DLD1 (cell line): ENCODE results near the gene CUX1.

Experiments used
- in situ Hi-C: cut with HindIII; loops from 2 replicates; pipeline ENCODE4 v1.10.0; 2017; ENCODE audit warnings: low sequenced_read_pairs

Gene CUX1

GRCh38 chr7:102089175-102090098 is 272.0 kb downstream of the CUX1 start:
- in situ Hi-C loops: no loop called here

DNA sequence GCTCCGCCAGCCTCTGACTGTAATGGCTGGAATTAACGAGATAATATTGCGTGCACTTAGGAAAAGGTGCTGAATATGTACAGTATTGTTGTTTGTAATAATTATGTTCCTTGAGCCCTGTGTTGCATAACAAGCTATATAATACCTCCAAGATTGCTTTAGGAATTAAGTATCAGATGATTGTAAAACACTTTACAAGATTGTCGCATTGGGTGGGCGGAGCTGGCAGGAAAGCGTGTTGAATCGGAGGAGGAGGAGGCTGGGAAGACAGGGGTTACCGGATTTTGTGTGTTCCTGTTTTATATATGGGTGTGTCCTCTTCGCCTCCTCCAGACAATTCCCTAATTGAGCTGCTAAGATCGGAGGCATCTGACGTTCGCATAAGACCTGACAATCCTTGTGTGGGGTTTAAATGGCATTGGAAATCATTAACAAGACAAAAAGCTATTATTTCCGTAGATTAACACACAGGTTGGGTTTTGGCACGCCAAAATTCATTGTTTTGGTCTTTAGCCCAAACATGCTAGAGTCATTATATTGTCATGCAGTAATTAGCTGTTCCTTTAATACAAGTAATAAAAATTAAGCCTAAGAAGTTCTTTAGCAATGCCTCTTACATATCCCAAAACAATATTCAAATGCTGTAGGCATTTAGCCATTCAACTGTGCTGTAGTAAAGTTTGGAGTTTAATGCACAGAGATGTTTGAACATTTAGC is 276.3 kb downstream of the CUX1 start:
- in situ Hi-C loops: no loop called here

DNA sequence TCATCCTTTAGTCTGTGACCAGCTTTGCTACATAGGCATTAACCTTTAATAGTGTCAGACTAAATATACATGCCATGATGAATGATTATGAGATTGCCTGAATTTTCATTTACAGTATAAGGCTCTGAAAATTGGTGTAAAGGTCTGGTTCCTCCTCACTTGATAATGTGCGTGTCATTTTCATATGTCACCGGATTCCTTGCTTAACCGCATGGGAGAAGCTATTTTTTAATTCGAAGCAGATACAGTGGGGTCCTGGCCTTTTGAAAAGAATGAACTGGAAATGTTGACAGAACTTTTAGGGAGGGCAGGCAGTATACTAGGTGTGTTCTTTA is 276.9 kb downstream of the CUX1 start:
- in situ Hi-C loops: no loop called here

DNA sequence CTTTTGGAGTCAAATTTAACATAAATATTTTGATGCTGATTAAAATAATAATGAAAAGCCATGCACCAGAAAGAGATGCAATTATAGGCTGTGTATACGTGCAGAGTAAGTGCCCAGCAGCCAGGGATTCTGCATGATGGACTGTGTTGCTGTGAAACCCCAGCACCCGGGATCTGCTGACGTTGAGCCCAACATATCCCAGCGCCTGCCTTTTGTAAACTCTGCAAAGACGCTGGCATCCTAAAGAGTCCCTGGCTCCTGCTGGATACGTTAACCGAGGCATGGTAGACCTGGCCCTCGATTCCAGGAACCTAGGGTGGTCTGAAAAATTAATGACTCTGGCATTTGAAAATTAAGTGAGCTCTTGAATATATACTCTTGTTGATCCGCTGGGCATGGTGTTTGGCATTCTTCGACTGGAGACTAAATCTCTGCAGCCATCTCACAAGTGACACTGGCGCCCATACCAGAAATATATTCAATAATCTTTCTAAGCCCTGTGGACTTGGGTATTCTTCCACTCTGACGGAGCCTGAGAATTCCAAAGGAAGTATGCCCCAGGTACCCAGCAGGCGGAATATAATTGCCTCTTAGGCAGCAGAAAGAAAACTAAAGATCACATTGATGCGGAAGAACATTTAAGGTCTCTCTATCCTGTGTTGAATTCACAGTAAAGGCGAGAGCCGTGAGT is 278.0 kb downstream of the CUX1 start:
- in situ Hi-C loops: no loop called here

DNA sequence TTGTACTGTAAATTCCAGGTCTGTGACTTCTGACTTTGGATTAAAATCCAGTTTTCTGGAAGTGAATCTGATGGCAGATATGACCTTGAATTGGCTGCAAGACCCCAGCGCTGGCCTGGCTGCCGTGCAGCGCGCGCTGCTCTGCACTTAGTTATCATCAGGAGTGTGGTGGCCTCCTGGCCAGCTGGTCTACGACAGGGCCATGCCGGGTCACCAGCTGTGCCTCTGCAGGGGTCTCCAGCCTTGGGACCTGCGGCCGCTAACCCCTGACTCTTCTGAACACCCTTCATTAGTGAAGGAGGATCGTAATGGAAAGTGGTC is 278.5 kb downstream of the CUX1 start:
- in situ Hi-C loops: no loop called here

DNA sequence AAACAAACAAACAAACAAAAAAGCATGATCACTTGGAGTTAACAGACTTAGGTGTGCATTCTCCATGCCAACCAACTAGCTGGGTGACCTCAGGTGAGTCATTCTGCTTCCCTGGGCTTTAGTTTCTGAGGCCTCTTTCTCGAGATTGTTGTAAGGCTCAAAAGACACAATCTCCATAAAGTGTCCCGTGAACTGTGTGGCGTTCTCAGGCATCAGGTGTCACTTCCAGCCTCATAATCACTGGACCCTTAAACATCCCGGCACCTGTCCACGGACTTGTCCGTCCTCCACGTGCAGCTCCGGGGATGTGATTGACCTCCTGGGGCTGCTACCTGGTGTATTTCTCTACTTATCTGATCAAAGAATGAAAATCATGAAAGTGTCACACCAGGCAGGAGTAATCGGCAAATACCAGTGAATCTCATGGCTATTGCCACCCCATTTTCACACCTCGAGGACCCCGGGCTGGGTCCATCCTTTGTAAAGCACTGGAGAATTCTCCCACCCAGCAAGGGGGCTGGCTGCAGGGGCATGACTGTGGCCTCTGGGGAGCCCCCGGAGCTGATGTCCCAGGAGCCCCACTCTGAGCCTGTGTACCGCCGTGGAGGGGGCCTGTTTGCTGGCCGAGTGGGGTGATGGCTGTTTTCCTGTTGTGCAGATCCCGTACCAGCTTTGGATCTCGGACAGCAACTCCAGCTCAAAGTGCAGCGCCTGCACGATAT is 279.4 kb downstream of the CUX1 start:
- in situ Hi-C loops: no loop called here

- in situ Hi-C loops: no loop called here
These were observed 280.3 kb downstream of the CUX1 start for GRCh38 chr7:102097601-102098161.

GRCh38 chr7:102098986-102099385 is 281.6 kb downstream of the CUX1 start:
- in situ Hi-C loops: no loop called here

GRCh38 chr7:102099474-102099873 is 282.0 kb downstream of the CUX1 start:
- in situ Hi-C loops: no loop called here

DNA sequence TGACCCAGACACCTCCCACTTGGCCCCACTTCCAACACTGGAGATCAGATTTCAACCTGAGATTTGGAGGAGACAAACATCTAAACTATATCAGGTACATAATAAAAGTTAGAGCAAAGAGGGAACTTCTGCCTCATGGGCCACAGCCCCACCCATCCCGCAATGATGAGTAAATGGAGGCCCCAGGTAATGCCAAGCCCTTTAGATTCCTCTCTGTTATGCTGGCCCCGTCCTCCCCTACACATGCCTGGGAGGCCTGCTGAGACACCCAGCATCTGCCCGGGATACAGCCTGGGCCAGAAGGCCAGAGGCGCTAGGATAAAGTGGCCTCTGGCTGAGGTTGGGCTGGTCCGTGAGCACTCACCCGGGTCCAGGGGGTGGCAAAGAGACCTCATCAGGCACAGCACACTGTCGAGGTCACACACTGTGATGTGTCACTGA is 283.7 kb downstream of the CUX1 start:
- in situ Hi-C loops: no loop called here

- in situ Hi-C loops: no loop called here
These were observed 284.5 kb downstream of the CUX1 start for GRCh38 chr7:102101926-102102325.

DNA sequence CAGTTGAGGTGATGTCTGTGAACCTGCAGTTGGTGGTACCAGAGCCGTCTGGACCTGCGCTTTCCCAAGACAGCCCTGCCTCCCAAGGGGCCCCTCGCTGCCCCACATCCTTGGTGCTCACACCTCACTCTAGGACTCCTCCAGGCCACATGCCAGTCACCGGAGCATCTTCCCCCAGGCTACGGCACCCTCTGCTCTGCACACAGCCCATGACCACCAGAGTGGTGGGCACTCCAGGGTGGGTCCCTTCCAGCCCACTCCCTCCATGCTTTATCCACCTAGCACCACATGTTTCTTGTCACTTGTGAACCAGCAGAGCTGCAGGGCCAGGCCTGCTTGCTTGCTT is 285.6 kb downstream of the CUX1 start:
- in situ Hi-C loops: no loop called here

DNA sequence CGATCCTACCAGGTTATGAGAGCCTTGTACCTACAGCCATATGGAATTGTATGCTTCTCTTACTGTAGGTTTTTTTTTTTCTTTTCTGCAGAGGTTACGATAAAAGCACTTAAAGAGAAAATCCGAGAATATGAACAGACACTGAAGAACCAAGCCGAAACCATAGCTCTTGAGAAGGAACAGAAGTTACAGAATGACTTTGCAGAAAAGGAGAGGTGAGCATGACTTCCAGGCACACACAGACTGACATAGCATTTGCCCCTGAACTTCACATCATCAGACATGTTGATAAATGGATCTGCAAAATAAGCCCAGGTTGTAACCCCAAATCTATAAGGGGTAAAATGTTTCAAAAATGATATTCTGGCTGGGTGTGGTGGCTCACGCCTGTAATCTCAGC is 286.8 kb downstream of the CUX1 start:
- in situ Hi-C loops: no loop called here

GRCh38 chr7:102106625-102107024 is 289.2 kb downstream of the CUX1 start:
- in situ Hi-C loops: no loop called here

DNA sequence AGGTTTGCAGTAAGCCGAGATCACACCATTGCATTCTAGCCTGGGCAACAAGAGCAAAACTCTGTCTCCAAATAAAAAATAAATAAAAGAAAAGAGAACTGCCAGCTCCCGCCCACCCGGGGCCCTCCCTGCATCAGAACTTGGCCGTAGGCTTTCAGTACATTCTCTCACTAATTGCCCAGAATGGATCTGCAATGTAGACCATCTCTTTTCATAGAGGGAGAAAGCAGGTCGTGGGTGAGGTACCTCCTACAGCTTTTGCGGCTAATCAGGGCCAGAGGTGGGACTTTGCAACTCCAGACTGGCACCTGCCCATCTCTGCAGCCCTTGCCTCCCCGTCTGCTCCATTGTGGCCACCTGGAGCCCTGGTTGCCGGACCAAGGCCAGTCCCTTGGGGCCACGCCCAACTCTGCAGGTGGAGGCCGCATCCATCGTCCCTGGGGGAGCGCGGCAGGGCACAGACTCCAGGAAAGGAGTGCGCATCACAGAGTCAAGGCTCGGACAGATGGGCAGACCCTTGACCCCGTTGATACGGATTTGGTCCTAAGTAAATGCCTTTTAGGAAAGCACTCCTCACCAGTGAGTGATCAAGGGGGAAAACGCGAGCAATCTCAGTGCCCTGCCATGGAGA is 290.2 kb downstream of the CUX1 start:
- in situ Hi-C loops: no loop called here

DNA sequence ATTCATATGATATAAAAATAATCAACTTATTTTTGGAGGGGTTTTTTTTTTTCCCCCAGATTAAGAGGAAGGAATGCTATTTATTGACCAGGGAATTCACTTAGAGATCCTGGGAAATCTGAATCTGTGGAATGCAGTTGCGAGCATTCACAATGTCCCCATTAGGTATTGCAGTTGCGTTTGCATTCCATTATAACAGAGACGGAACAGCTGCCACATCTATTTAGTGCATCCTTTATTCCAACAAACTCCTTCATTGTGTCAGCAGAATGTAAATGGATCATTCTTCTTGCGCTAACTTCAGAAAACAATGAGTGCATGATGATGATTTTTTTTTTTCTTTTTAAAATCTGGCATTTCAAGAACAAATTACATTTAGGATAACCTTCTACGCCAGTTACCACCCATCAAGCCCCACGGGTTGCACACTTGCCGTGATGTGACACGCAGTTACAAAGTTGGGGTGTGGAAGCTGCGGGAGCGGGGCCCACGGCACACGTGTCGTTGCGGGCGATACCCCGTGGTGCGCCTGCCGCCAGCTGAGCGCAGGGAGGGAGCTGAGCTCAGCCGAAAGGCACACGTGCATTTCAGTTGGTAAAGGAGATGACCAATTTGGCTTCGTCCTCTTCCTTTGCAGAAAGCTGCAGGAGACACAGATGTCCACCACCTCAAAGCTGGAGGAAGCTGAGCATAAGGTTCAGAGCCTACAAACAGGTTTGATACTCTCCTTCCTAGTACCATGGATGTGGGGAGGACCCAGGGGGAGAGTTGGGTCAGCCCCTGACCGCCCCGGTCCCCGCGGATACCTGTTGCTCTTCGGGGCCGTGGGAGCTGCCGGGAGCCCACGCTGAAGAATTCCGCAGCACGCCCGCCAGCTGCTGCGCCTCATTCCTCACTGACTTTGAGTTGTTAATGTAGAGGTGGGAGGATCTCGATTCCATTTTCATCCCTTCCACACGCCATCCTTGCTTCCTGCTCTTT is 293.9 kb downstream of the CUX1 start:
- in situ Hi-C loops: no loop called here

GRCh38 chr7:102115181-102115580 is 297.8 kb downstream of the CUX1 start:
- in situ Hi-C loops: no loop called here

- in situ Hi-C loops: no loop called here
These were observed 298.5 kb downstream of the CUX1 start for GRCh38 chr7:102115931-102116330.

GRCh38 chr7:102117743-102118142 is 300.3 kb downstream of the CUX1 start:
- in situ Hi-C loops: no loop called here
